Activated gamma-delta T cell (primary cell): ENCODE data around the gene KCTD6.

ENCODE experiments used
- DNase-seq: peaks from one replicate; lab custom pipeline; 2025; lab: John Stamatoyannopoulos, UW

Gene KCTD6

GRCh38 chr3:58485801-58486435 is 6.0 kb upstream of the KCTD6 start:
- no peak for DNase-seq

GRCh38 chr3:58487140-58487886 is 4.6 kb upstream of the KCTD6 start:
- no peak for DNase-seq

- no peak for DNase-seq
Measured at GRCh38 chr3:58488967-58489366, 2.9 kb upstream of the KCTD6 start.

- peak; percentile 9 for DNase-seq
Measured at GRCh38 chr3:58490860-58491501, 915 bp upstream of the KCTD6 start.

GRCh38 chr3:58492494-58492905 is 604 bp downstream of the KCTD6 start:
- DNase-seq = no peak

- DNase-seq = no peak
Measured at GRCh38 chr3:58494107-58494506, 2.2 kb downstream of the KCTD6 start.

GRCh38 chr3:58495101-58495500 is 3.2 kb downstream of the KCTD6 start:
- DNase-seq = no peak

GRCh38 chr3:58496206-58496857 is 4.4 kb downstream of the KCTD6 start:
- DNase-seq = no peak

- no peak for DNase-seq
Measured at GRCh38 chr3:58497097-58497496, 5.2 kb downstream of the KCTD6 start.

- DNase-seq = no peak
Measured at GRCh38 chr3:58502872-58503271, 11.0 kb downstream of the KCTD6 start.

GRCh38 chr3:58507356-58508078 is 15.6 kb downstream of the KCTD6 start:
- DNase-seq = no peak

- DNase-seq = no peak
Measured at GRCh38 chr3:58508437-58508836, 16.5 kb downstream of the KCTD6 start.

- DNase-seq = no peak
Measured at GRCh38 chr3:58514405-58514804, 22.5 kb downstream of the KCTD6 start.

GRCh38 chr3:58518291-58518789 is 26.4 kb downstream of the KCTD6 start:
- no peak for DNase-seq

- DNase-seq = no peak
Measured at GRCh38 chr3:58519668-58520402, 27.9 kb downstream of the KCTD6 start.

- no peak for DNase-seq
Measured at GRCh38 chr3:58520403-58521335, 28.8 kb downstream of the KCTD6 start.

- DNase-seq = no peak
Measured at GRCh38 chr3:58521336-58521670, 29.4 kb downstream of the KCTD6 start.

GRCh38 chr3:58521917-58522631 is 30.2 kb downstream of the KCTD6 start:
- no peak for DNase-seq

GRCh38 chr3:58522759-58523425 is 31.0 kb downstream of the KCTD6 start:
- no peak for DNase-seq
